LNCAP (cell line): ENCODE measurements around the gene DSCAML1.

Source experiments
- CTCF ChIP-seq: fragments of 450-650 bp; IDR thresholded peaks from 2 replicates; pipeline ENCODE4 v1.5.1; 2017; ENCODE audit warnings: mild to moderate bottlenecking

Gene DSCAML1

GRCh38 chr11:117819096-117820040 lies 22.4 kb upstream of the DSCAML1 start:
- peak; percentile 60 for TF ChIP-seq CTCF

GRCh38 chr11:117818041-117818873 lies 21.2 kb upstream of the DSCAML1 start:
- no peak; the same call in 1 of the 2 replicates for TF ChIP-seq CTCF

GRCh38 chr11:117817368-117818040 lies 20.5 kb upstream of the DSCAML1 start:
- peak; percentile 98 for TF ChIP-seq CTCF

GRCh38 chr11:117816846-117817367 lies 19.9 kb upstream of the DSCAML1 start:
- no peak for TF ChIP-seq CTCF

GRCh38 chr11:117816151-117816741 lies 19.2 kb upstream of the DSCAML1 start:
- TF ChIP-seq CTCF = no peak

GRCh38 chr11:117815262-117815803 lies 18.3 kb upstream of the DSCAML1 start:
- no peak for TF ChIP-seq CTCF
